ENCODE measurements around the gene EDC4. TPM values are rescaled to one million over a fixed set of nuclear protein-coding genes. Genes with fewer than 3 reads are reported as not detected.

Gene EDC4
- total RNA-seq, 1 donor from 2014 or later = 64.8 TPM

GRCh38 chr16:67922740-67923139 lies 49.9 kb downstream of the EDC4 start:
- no peak overlapping the region for H3K9ac ChIP-seq (ENCODE audit: low read length)
- no peak overlapping the region for H3K4me2 ChIP-seq (ENCODE audit: low read length)
- no peak overlapping the region for H3K27ac Mint-ChIP-seq (ENCODE audit: unreplicated experiment)
- no peak overlapping the region for H3K27ac ChIP-seq (ENCODE audit: low read depth, low read length)
- FAIRE-seq (no peak), DNase-seq (ENCODE audit: low read depth) (no peak)
- no peaks in the 10 kb centered on the region for H3K36me3 ChIP-seq (ENCODE audit: insufficient read depth, low read length)
- H3K27me3 ChIP-seq (ENCODE audit: insufficient read depth, low read length) = no peaks in the 10 kb centered on the region
- H3K4me3 Mint-ChIP-seq (ENCODE audit: unreplicated experiment) = no peak overlapping the region
- H4K20me1 ChIP-seq (ENCODE audit: insufficient read depth, low read length) = peaks cover 90% of the 10 kb centered on the region
- TF ChIP-seq CTCF (IDR thresholded peaks at IDR 0.05; ENCODE audit: insufficient read depth, low read depth, low read length) = no peak
- no peak for TF ChIP-seq EZH2 (IDR thresholded peaks at IDR 0.05; ENCODE audit: insufficient read depth, low read length)
- no peaks in the 10 kb centered on the region for H3K27me3 Mint-ChIP-seq (ENCODE audit: low read depth, unreplicated experiment)
- H3K4me1 ChIP-seq (ENCODE audit: insufficient read depth, low read length) = peaks cover 7% of the 10 kb centered on the region
- H3K4me1 Mint-ChIP-seq (ENCODE audit: low read depth, unreplicated experiment) = peaks cover 18% of the 10 kb centered on the region
- H3K9me3 Mint-ChIP-seq (ENCODE audit: unreplicated experiment) = no peaks in the 10 kb centered on the region
- H3K4me3 ChIP-seq (ENCODE audit: insufficient read depth, low read depth, low read length) = no peak overlapping the region
- peaks cover 20% of the 10 kb centered on the region for H3K79me2 ChIP-seq (ENCODE audit: insufficient read depth, low read length)
- peaks cover 6% of the 10 kb centered on the region for H3K36me3 Mint-ChIP-seq (ENCODE audit: low read depth, unreplicated experiment)
- no peak overlapping the region for H2AFZ ChIP-seq (ENCODE audit: low read depth, low read length)
- no peaks in the 10 kb centered on the region for H3K9me3 ChIP-seq (ENCODE audit: insufficient read depth, low read depth, low read length)

DNA sequence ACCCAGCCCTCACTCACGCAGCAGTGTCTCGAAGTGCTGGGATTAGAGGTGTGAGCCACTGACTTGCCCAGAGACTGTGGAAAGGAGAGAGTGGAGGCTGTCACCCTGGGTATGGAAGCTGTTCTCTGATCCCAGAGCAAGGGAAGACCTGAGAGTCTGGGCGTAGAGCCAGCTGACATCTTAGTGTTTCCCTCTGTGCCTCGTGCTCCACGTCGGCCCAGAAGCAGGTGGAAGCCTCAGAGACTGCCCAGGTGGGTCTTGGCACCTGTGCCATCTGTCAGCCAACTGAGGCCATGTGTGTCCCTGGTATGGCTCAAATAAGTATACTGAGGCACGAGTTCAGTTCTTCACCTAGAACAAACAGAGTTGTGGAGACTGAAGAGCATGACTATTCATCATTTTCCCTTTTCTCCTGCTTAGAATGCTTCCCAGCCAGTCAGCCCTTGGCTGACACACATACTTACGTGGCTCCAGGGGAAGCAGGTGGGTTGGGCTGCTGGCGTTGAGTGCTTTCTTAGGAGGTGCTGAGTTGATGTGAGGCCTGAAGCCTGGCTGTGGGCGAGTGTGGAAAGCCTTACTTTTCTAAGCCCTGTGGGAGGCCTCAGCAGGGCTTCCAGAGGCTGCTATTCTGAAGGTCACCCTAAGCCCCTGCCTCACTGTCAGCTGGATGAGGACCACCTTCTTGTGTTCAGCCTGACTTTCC lies 50.7 kb downstream of the EDC4 start:
- H3K4me2 ChIP-seq (ENCODE audit: low read length) = no peak overlapping the region
- peaks cover 20% of the 10 kb centered on the region for H3K79me2 ChIP-seq (ENCODE audit: insufficient read depth, low read length)
- H3K4me1 ChIP-seq (ENCODE audit: insufficient read depth, low read length) = no peaks in the 10 kb centered on the region
- H3K9ac ChIP-seq (ENCODE audit: low read length) = no peak overlapping the region
- no peak overlapping the region for H3K27ac Mint-ChIP-seq (ENCODE audit: unreplicated experiment)
- no peak for TF ChIP-seq EZH2 (IDR thresholded peaks at IDR 0.05; ENCODE audit: insufficient read depth, low read length)
- TF ChIP-seq CTCF (IDR thresholded peaks at IDR 0.05; ENCODE audit: insufficient read depth, low read depth, low read length) = no peak
- H3K36me3 ChIP-seq (ENCODE audit: insufficient read depth, low read length) = no peaks in the 10 kb centered on the region
- H4K20me1 ChIP-seq (ENCODE audit: insufficient read depth, low read length) = peaks cover 90% of the 10 kb centered on the region
- H3K4me3 Mint-ChIP-seq (ENCODE audit: unreplicated experiment) = no peak overlapping the region
- H3K9me3 ChIP-seq (ENCODE audit: insufficient read depth, low read depth, low read length) = no peaks in the 10 kb centered on the region
- H3K4me1 Mint-ChIP-seq (ENCODE audit: low read depth, unreplicated experiment) = peaks cover 12% of the 10 kb centered on the region
- H3K27ac ChIP-seq (ENCODE audit: low read depth, low read length) = no peak overlapping the region
- no peaks in the 10 kb centered on the region for H3K27me3 ChIP-seq (ENCODE audit: insufficient read depth, low read length)
- no peaks in the 10 kb centered on the region for H3K9me3 Mint-ChIP-seq (ENCODE audit: unreplicated experiment)
- no peak for DNase-seq (ENCODE audit: low read depth)
- no peaks in the 10 kb centered on the region for H3K27me3 Mint-ChIP-seq (ENCODE audit: low read depth, unreplicated experiment)
- no peak overlapping the region for H3K4me3 ChIP-seq (ENCODE audit: insufficient read depth, low read depth, low read length)
- FAIRE-seq = no peak
- H2AFZ ChIP-seq (ENCODE audit: low read depth, low read length) = no peak overlapping the region
- H3K36me3 Mint-ChIP-seq (ENCODE audit: low read depth, unreplicated experiment) = peaks cover 6% of the 10 kb centered on the region
